Nephron (organoid): ENCODE results near the gene LCN2.
A peak's percentile ranks its signal among the peaks of the same experiment; 100 is the strongest.

Source experiments
- H3K27ac Mint-ChIP-seq, 3 experiments: 2 replicates each; pipeline ENCODE4 v1.8.0; 2020; ENCODE audit warnings: mixed read lengths in 3 of 3, mild to moderate bottlenecking in 2 of 3, moderate library complexity in 1 of 3
- H3K27me3 Mint-ChIP-seq: 2 replicates; pipeline ENCODE4 v1.8.0; 2021; ENCODE audit warnings: low read depth, mild to moderate bottlenecking, moderate library complexity, mixed read lengths
- H3K36me3 Mint-ChIP-seq: 2 replicates; pipeline ENCODE4 v1.8.0; 2020; ENCODE audit warnings: low read depth, mixed read lengths
- H3K4me1 Mint-ChIP-seq: 2 replicates; pipeline ENCODE4 v1.8.0; 2020; ENCODE audit warnings: mixed read lengths
- H3K4me3 Mint-ChIP-seq, 3 experiments: 2 replicates each; pipeline ENCODE4 v1.8.0; 2020; ENCODE audit warnings: mild to moderate bottlenecking in 3 of 3, mixed read lengths in 3 of 3, moderate library complexity in 2 of 3
- H3K9me3 Mint-ChIP-seq: 2 replicates; pipeline ENCODE4 v1.8.0; 2020; ENCODE audit warnings: mixed read lengths
- CTCF ChIP-seq, 3 experiments: fragments of 200-600 bp; sonication (generic); IDR thresholded peaks; one replicate each; pipeline ENCODE4 v1.5.0; 2021; ENCODE audit warnings: antibody characterized with exemption in 3 of 3; ENCODE audit not compliant: unreplicated experiment in 3 of 3

The LCN2 gene

DNA sequence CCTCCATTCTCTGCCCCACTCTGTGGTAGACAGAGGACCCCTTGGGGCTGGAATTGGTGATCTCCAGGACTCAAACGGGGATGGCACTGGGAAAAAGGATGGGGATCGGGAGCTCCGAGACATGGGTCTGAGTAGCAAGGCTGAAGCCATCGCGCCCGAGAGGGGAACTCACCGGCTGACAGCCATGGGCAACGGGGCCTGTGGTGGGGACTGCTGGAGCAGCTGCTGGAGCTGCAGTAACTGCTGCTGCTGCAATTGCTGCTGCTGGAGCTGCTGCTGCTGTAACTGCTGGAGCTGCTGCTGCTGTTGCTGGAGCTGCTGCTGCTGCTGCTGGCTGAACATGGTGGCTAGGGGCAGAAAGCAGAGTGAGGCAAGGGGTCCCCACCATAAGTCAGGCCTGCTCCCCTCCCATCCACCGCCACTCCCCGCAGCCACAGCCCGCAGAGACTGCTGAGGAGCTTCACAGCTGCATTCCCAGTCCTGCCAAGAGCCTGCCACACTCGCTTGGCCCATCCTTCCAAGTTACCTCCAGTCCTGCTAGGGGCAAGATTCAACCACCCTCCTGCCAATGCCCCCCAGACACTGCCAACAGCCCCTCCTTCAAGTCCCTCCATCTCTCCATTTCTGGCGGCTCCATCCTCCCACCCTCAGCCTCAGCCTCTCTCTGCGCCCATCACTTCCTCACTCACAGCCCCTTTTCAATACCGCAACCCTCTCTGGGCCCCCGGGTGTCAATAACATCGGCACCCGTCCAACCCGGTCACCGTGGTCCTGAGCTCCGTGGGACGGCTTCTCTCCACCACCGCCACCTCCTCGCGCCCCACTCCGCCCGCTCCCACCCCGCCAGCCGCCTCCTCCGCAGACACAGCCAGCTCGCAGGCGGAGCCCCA, 41.5 kb downstream of the LCN2 start:
- Mint-ChIP-seq H3K27me3 (no peaks in the 10 kb centered on the region), H3K9me3 (no peaks in the 10 kb centered on the region), H3K4me3 (peak overlapping the region; percentile 92 to 100 (median 100)), H3K27ac (peak overlapping the region; percentile 85 to 96 (median 94)), H3K4me1 (peaks cover 9% of the 10 kb centered on the region), H3K36me3 (peaks cover 31% of the 10 kb centered on the region)
- no peak for TF ChIP-seq CTCF (IDR thresholded peaks at IDR 0.05; ENCODE audit: unreplicated experiment in 3 of 3)

- Mint-ChIP-seq H3K36me3 (peaks cover 27% of the 10 kb centered on the region), H3K4me1 (peaks cover 9% of the 10 kb centered on the region)
- TF ChIP-seq CTCF (IDR thresholded peaks at IDR 0.05; ENCODE audit: unreplicated experiment in 3 of 3) = peak; percentile 84 to 88 (median 85)
Observed at GRCh38 chr9:128191406-128192046, 42.3 kb downstream of the LCN2 start, which contains the start of gene CIZ1. Gene CIZ1, minus strand, starts transcription at chr9:128191572. Its CDS starts 715 bp downstream, at chr9:128190857.

GRCh38 chr9:128192601-128193371, 43.5 kb downstream of the LCN2 start:
- no peak for TF ChIP-seq CTCF (IDR thresholded peaks at IDR 0.05; ENCODE audit: unreplicated experiment in 3 of 3)
- no peak overlapping the region for H3K27ac Mint-ChIP-seq
- peak overlapping the region; percentile 31 to 54 (median 53) for H3K4me3 Mint-ChIP-seq
- no peaks in the 10 kb centered on the region for H3K27me3 Mint-ChIP-seq
- peaks cover 9% of the 10 kb centered on the region for H3K4me1 Mint-ChIP-seq
- no peaks in the 10 kb centered on the region for H3K9me3 Mint-ChIP-seq
- H3K36me3 Mint-ChIP-seq = peaks cover 17% of the 10 kb centered on the region

More at GRCh38 chr9:128191406-128192046, 42.3 kb downstream of the LCN2 start, which contains the start of gene CIZ1:
- Mint-ChIP-seq H3K27me3 (no peaks in the 10 kb centered on the region), H3K9me3 (no peaks in the 10 kb centered on the region), H3K27ac (peak within 1 kb of the TSS; percentile 94 to 98 (median 97)), H3K4me3 (peak within 1 kb of the TSS; percentile 95 to 100 (median 100))

- Mint-ChIP-seq H3K27me3 (no peaks in the 10 kb centered on the region), H3K9me3 (no peaks in the 10 kb centered on the region), H3K27ac (no peak overlapping the region), H3K4me1 (peaks cover 9% of the 10 kb centered on the region), H3K4me3 (peak overlapping the region; percentile 37 to 67 (median 65)), H3K36me3 (peaks cover 11% of the 10 kb centered on the region)
- no peak for TF ChIP-seq CTCF (IDR thresholded peaks at IDR 0.05; ENCODE audit: unreplicated experiment in 3 of 3)
Observed at GRCh38 chr9:128193469-128194096, 44.3 kb downstream of the LCN2 start.
